Neural cell (in vitro differentiated cells): Measurements from ENCODE around the gene VEPH1.

Experiments used
- CTCF ChIP-seq: fragments of 450-650 bp; IDR thresholded peaks from 2 replicates; pipeline ENCODE4 v1.5.1; 2014; ENCODE audit warnings: antibody characterized with exemption, mild to moderate bottlenecking, moderate library complexity; ENCODE audit not compliant: poor library complexity, severe bottlenecking
- EP300 ChIP-seq: fragments of 450-650 bp; conservative IDR thresholded peaks from 2 replicates; pipeline ENCODE4 v1.6.1; 2014; ENCODE audit warnings: antibody characterized with exemption, mild to moderate bottlenecking, moderate library complexity; ENCODE audit not compliant: poor library complexity, severe bottlenecking
- EZH2 ChIP-seq: fragments of 200-600, 300-800 bp; shearing (Covaris generic), sonication (generic); IDR thresholded peaks from 2 replicates; pipeline ENCODE4 v1.6.1; 2014; ENCODE audit warnings: antibody characterized with exemption, low read length, borderline replicate concordance, mild to moderate bottlenecking; ENCODE audit not compliant: insufficient read depth, poor library complexity, severe bottlenecking
- MXI1 ChIP-seq: fragments of 450-650 bp; conservative IDR thresholded peaks from 2 replicates; pipeline ENCODE4 v1.6.1; 2014; ENCODE audit warnings: antibody characterized with exemption, mild to moderate bottlenecking; ENCODE audit not compliant: poor library complexity, severe bottlenecking
- POLR2AphosphoS5 ChIP-seq: IDR thresholded peaks from 2 replicates; pipeline ENCODE4 v1.6.1; 2012
- RAD21 ChIP-seq: fragments of 450-650 bp; conservative IDR thresholded peaks from 2 replicates; pipeline ENCODE4 v1.6.1; 2014; ENCODE audit warnings: antibody characterized with exemption, mild to moderate bottlenecking, moderate library complexity
- REST ChIP-seq: IDR thresholded peaks from 2 replicates; pipeline ENCODE4 v1.6.1; 2012; ENCODE audit warnings: borderline replicate concordance
- SMC3 ChIP-seq: fragments of 450-650 bp; conservative IDR thresholded peaks from 2 replicates; pipeline ENCODE4 v1.6.1; 2014; ENCODE audit warnings: antibody characterized with exemption, mild to moderate bottlenecking, moderate library complexity; ENCODE audit not compliant: poor library complexity
- TAF1 ChIP-seq: IDR thresholded peaks from 2 replicates; pipeline ENCODE4 v1.6.1; 2012; ENCODE audit warnings: low read depth

- TF ChIP-seq CTCF (no peak), RAD21 (no peak), SMC3 (no peak), EP300 (no peak), EZH2 (no peak), REST (no peak), POLR2AphosphoS5 (no peak), TAF1 (no peak), MXI1 (no peak)
Measured at GRCh38 chr3:157275832-157276231, 227.4 kb downstream of the VEPH1 start.
